ENCODE measurements around the gene MAP2K2. TPM values are rescaled to one million over a fixed set of nuclear protein-coding genes. Genes with fewer than 3 reads are reported as not detected.

MAP2K2 gene
- polyA plus RNA-seq, 3 donors: 30.5 to 94.5 (median 40.2) TPM

- Mint-ChIP-seq H3K27ac (peak overlapping the region in 2 of 7 donors; percentile 53 to 66), H3K9me3 (no peaks in the 10 kb centered on the region), H3K36me3 (no peaks in the 10 kb centered on the region), H3K27me3 (ENCODE audit: low read depth in 3 of 3) (peaks cover 0 to 5% (median 2%) of the 10 kb centered on the region in 3 donors), H3K4me3 (peak overlapping the region; percentile 70 to 89), H3K4me1 (peaks cover 28% of the 10 kb centered on the region)
- peak overlapping the region; percentile 71 for H3K4me2 ChIP-seq (replicated peaks; ENCODE audit: extremely low read depth, low read length, poor library complexity, severe bottlenecking)
- H3K79me2 ChIP-seq (ENCODE audit: insufficient read depth, low read length): peaks cover 9% of the 10 kb centered on the region
- H3K27ac ChIP-seq (ENCODE audit: low read depth in 1 of 2, low read length in 2 of 2): no peak overlapping the region
- H3K4me1 ChIP-seq (ENCODE audit: control insufficient read depth in 1 of 2, insufficient read depth in 2 of 2, low read length in 2 of 2): peaks cover 31 to 44% of the 10 kb centered on the region in 2 donors
- no peak for DNase-seq
- intact Hi-C loops (cut with micrococcal nuclease): no loop called here
- TF ChIP-seq CTCF (IDR thresholded peaks at IDR 0.05): no peak
- peak overlapping the region; percentile 54 for H3K9ac ChIP-seq (ENCODE audit: insufficient read depth, low read length, poor library complexity, severe bottlenecking)
- no peaks in the 10 kb centered on the region for H3K9me3 ChIP-seq (replicated peaks in 1 of 2; ENCODE audit: control insufficient read depth in 1 of 2, insufficient read depth in 1 of 2, low read length in 2 of 2)
- no peak overlapping the region for H2AFZ ChIP-seq (ENCODE audit: insufficient read depth, low read depth, low read length, poor library complexity, severe bottlenecking)
- no peaks in the 10 kb centered on the region for H3K36me3 ChIP-seq (replicated peaks in 1 of 2; ENCODE audit: control insufficient read depth in 1 of 2, insufficient read depth in 2 of 2, low read length in 2 of 2)
- no peaks in the 10 kb centered on the region for H3K27me3 ChIP-seq (ENCODE audit: control insufficient read depth in 2 of 2, insufficient read depth in 2 of 2, low read length in 2 of 2)
- no peaks in the 10 kb centered on the region for H4K20me1 ChIP-seq (ENCODE audit: insufficient read depth, low read length)
- 17% methylated on average over 3 of the region's 8 CpGs for WGBS (ENCODE audit: insufficient coverage)
- H3K4me3 ChIP-seq (replicated peaks in 1 of 3; ENCODE audit: low read depth in 2 of 3, low read length in 3 of 3): peak overlapping the region in 1 of 3 experiments; percentile 71
Measured at GRCh38 chr19:4084547-4084877, 39.4 kb downstream of the MAP2K2 start.

GRCh38 chr19:4083677-4084546 is 40.0 kb downstream of the MAP2K2 start:
- Histone ChIP-seq H3K36me3 (replicated peaks in 1 of 2; ENCODE audit: control insufficient read depth in 1 of 2, insufficient read depth in 2 of 2, low read length in 2 of 2) (no peaks in the 10 kb centered on the region), H3K4me3 (replicated peaks in 1 of 3; ENCODE audit: low read depth in 2 of 3, low read length in 3 of 3) (peak overlapping the region; percentile 30 to 71 (median 34)), H3K4me1 (ENCODE audit: control insufficient read depth in 1 of 2, insufficient read depth in 2 of 2, low read length in 2 of 2) (peaks cover 27 to 40% of the 10 kb centered on the region in 2 donors), H3K27ac (ENCODE audit: low read depth in 1 of 2, low read length in 2 of 2) (peak overlapping the region in 1 of 2 donors; percentile 26), H3K9me3 (replicated peaks in 1 of 2; ENCODE audit: control insufficient read depth in 1 of 2, insufficient read depth in 1 of 2, low read length in 2 of 2) (no peaks in the 10 kb centered on the region), H3K9ac (ENCODE audit: insufficient read depth, low read length, poor library complexity, severe bottlenecking) (peak overlapping the region; percentile 54), H3K4me2 (replicated peaks; ENCODE audit: extremely low read depth, low read length, poor library complexity, severe bottlenecking) (peak overlapping the region; percentile 71), H4K20me1 (ENCODE audit: insufficient read depth, low read length) (no peaks in the 10 kb centered on the region), H3K79me2 (ENCODE audit: insufficient read depth, low read length) (peaks cover 6% of the 10 kb centered on the region), H2AFZ (ENCODE audit: insufficient read depth, low read depth, low read length, poor library complexity, severe bottlenecking) (peak overlapping the region; percentile 77), H3K27me3 (ENCODE audit: control insufficient read depth in 2 of 2, insufficient read depth in 2 of 2, low read length in 2 of 2) (no peaks in the 10 kb centered on the region)
- peaks cover 23% of the 10 kb centered on the region for H3K4me1 Mint-ChIP-seq
- intact Hi-C loops (cut with micrococcal nuclease): no loop called here
- no peaks in the 10 kb centered on the region for H3K9me3 Mint-ChIP-seq
- peaks cover 0 to 5% (median 2%) of the 10 kb centered on the region in 3 donors for H3K27me3 Mint-ChIP-seq (ENCODE audit: low read depth in 3 of 3)
- TF ChIP-seq CTCF (IDR thresholded peaks at IDR 0.05): no peak
- DNase-seq: peak in 1 of 3 donors; percentile 30
- H3K27ac Mint-ChIP-seq: peak overlapping the region in 4 of 7 donors; percentile 10 to 66 (median 46)
- H3K36me3 Mint-ChIP-seq: no peaks in the 10 kb centered on the region
- H3K4me3 Mint-ChIP-seq: peak overlapping the region; percentile 70 to 89
- WGBS (ENCODE audit: insufficient coverage): 47% methylated on average over 17 of the region's 28 CpGs

Measured in CD14-positive monocyte (primary cell).